Loucy (cell line): ENCODE measurements around the gene FSTL4.

Experiments
- H2AFZ ChIP-seq: fragments of 200-600 bp; sonication (generic); 2 replicates; pipeline ENCODE4 v1.6.0; 2016; ENCODE audit warnings: antibody characterized with exemption, mild to moderate bottlenecking, low read length, moderate library complexity
- H3F3A ChIP-seq: fragments of 200-600 bp; 2 replicates; pipeline ENCODE4 v1.6.0; 2016; ENCODE audit warnings: antibody characterized with exemption, low read depth, mild to moderate bottlenecking
- H3K27me3 ChIP-seq: fragments of 200-600 bp; sonication (generic); 2 replicates; pipeline ENCODE4 v1.6.1; 2014; ENCODE audit warnings: low read length, mild to moderate bottlenecking; ENCODE audit not compliant: insufficient read depth, poor library complexity, severe bottlenecking
- H3K36me3 ChIP-seq: fragments of 200-600 bp; sonication (generic); 2 replicates; pipeline ENCODE4 v1.6.1; 2016; ENCODE audit warnings: low read length; ENCODE audit not compliant: insufficient read depth
- H3K4me1 ChIP-seq: fragments of 200-600 bp; sonication (generic); 2 replicates; pipeline ENCODE4 v1.5.1; 2014; ENCODE audit warnings: low read length, mild to moderate bottlenecking; ENCODE audit not compliant: insufficient read depth, poor library complexity, severe bottlenecking
- H3K4me2 ChIP-seq: fragments of 200-600 bp; sonication (generic); 2 replicates; pipeline ENCODE4 v1.6.0; 2014; ENCODE audit warnings: antibody characterized with exemption, low read length, low read depth, mild to moderate bottlenecking; ENCODE audit not compliant: poor library complexity, severe bottlenecking
- H3K4me3 ChIP-seq: fragments of 200-600 bp; sonication (generic); 2 replicates; pipeline ENCODE4 v1.5.1; 2014; ENCODE audit warnings: low read length, mild to moderate bottlenecking, mixed read lengths; ENCODE audit not compliant: poor library complexity, severe bottlenecking
- H3K79me2 ChIP-seq: fragments of 200-600 bp; sonication (generic); 2 replicates; pipeline ENCODE4 v1.6.1; 2014; ENCODE audit warnings: low read length; ENCODE audit not compliant: insufficient read depth
- H3K9ac ChIP-seq: fragments of 200-600 bp; sonication (generic); 2 replicates; pipeline ENCODE4 v1.6.0; 2014; ENCODE audit warnings: mild to moderate bottlenecking, low read depth, low read length, moderate library complexity; ENCODE audit not compliant: poor library complexity, severe bottlenecking
- H3K9me2 ChIP-seq: fragments of 200-600 bp; sonication (generic); replicated peaks from 2 replicates; pipeline ENCODE4 v1.6.1; 2016; ENCODE audit warnings: low read depth, low read length, mixed read lengths
- H3K9me3 ChIP-seq: fragments of 200-600 bp; sonication (generic); 2 replicates; pipeline ENCODE4 v1.6.1; 2014; ENCODE audit warnings: mild to moderate bottlenecking, antibody characterized with exemption, low read length, low read depth; ENCODE audit not compliant: insufficient read depth
- H4K20me1 ChIP-seq: fragments of 200-600 bp; sonication (generic); 2 replicates; pipeline ENCODE4 v1.6.0; 2014; ENCODE audit warnings: antibody characterized with exemption, low read length, mild to moderate bottlenecking; ENCODE audit not compliant: insufficient read depth, poor library complexity, severe bottlenecking
- EZH2phosphoT487 ChIP-seq: fragments of 200-600 bp; IDR thresholded peaks from 2 replicates; pipeline ENCODE4 v1.6.1; 2018; ENCODE audit warnings: antibody characterized with exemption, mild to moderate bottlenecking, moderate library complexity, borderline replicate concordance
- TF ChIP-seq, protein P1 (sequence below): fragments of 200-600 bp; sonication (generic); conservative IDR thresholded peaks from 2 replicates; pipeline ENCODE4 v1.5.1; 2014; ENCODE audit warnings: mild to moderate bottlenecking, antibody characterized with exemption, low read length

The FSTL4 gene

DNA sequence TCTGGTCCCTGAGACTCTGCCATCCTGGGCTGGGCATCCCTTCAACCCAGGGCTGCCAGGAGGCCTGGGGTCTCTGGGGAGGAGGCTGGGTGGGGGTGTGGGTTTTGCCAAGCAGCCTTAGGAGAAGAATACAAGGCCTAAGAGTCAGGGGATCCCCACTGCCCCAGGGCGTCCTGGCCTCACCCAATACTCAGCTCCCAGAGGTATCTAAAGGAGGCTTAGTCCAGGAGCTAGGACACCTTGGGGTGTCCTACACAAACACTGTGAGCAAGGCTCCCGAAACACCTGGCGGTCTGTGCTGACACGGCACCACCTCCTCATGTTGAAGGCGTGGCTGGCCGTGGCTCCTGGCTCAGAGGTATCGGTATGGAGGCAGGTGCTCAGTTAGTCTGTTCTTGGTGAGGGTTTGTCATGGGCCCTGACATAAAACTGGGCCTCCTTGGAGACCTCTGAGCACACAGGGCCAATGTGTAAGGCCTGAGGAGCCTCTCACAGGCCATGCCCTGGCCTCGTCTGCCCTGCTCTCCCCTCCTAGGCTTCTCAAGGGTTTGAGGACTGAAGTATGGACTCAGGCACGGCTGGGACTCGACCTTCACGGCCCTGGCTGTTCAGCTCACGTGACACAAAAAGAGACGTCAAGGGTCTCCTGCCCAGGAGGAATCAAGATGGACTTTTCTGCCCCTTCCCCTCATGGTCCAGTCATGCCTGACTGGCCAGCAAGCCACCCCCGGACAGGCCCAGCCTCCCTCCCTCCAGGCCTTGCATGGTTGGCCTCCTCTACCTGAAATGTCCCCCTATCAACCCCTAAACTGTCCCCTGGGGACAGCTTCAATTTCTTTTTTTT lies 277.3 kb downstream of the FSTL4 start:
- Histone ChIP-seq H3K9me2 (no peaks in the 10 kb centered on the region), H3K4me2 (no peak overlapping the region), H3K9me3 (no peaks in the 10 kb centered on the region), H3K4me1 (peaks cover 14% of the 10 kb centered on the region), H3K27me3 (no peaks in the 10 kb centered on the region), H3K36me3 (no peaks in the 10 kb centered on the region), H3K9ac (no peak overlapping the region), H3K79me2 (no peaks in the 10 kb centered on the region), H2AFZ (no peak overlapping the region), H4K20me1 (no peaks in the 10 kb centered on the region), H3F3A (no peaks in the 10 kb centered on the region), H3K4me3 (no peak overlapping the region)
- no peak for TF ChIP-seq EZH2phosphoT487
- TF ChIP-seq, protein P1, sequence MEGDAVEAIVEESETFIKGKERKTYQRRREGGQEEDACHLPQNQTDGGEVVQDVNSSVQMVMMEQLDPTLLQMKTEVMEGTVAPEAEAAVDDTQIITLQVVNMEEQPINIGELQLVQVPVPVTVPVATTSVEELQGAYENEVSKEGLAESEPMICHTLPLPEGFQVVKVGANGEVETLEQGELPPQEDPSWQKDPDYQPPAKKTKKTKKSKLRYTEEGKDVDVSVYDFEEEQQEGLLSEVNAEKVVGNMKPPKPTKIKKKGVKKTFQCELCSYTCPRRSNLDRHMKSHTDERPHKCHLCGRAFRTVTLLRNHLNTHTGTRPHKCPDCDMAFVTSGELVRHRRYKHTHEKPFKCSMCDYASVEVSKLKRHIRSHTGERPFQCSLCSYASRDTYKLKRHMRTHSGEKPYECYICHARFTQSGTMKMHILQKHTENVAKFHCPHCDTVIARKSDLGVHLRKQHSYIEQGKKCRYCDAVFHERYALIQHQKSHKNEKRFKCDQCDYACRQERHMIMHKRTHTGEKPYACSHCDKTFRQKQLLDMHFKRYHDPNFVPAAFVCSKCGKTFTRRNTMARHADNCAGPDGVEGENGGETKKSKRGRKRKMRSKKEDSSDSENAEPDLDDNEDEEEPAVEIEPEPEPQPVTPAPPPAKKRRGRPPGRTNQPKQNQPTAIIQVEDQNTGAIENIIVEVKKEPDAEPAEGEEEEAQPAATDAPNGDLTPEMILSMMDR, result no peak

DNA sequence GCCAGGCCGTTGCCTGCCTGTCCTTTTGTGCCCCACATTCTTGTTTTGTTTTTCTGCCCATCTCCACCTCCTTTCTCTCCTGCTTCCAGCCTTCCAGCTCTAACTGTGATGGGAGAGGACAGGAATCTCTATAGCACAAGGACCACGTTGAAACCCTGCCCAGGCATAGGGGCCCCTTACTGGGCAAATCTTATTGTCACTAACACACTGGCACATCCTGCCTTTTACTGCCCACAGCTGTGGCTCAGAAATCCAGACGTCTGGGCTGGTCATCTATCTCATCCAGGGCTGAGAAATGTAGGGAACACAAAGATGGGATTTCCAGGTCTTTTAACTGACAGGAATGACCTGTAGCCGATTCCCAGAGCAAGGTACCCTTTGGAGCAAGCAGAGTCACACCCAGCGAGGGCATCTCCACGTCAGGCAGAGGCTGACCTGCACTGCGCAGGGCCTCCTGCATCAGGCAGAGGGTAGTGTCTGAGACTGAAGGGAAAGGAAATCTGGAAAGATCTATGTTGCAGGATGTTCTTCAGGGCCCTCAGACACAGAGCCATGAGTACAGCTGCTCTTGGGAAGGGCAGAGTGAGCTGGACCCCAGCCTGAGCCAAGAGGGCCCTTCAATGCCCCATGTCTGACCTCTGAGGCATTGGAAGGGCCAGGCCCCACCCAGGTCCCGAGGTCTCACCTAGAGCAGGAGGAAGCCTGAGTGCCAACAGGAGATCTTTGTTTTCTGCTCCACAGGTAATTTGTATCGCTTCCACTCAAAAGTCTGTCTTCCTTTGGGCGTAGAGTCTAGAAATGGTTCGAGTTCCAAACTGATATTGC lies 278.8 kb downstream of the FSTL4 start:
- no peaks in the 10 kb centered on the region for H3K9me2 ChIP-seq

DNA sequence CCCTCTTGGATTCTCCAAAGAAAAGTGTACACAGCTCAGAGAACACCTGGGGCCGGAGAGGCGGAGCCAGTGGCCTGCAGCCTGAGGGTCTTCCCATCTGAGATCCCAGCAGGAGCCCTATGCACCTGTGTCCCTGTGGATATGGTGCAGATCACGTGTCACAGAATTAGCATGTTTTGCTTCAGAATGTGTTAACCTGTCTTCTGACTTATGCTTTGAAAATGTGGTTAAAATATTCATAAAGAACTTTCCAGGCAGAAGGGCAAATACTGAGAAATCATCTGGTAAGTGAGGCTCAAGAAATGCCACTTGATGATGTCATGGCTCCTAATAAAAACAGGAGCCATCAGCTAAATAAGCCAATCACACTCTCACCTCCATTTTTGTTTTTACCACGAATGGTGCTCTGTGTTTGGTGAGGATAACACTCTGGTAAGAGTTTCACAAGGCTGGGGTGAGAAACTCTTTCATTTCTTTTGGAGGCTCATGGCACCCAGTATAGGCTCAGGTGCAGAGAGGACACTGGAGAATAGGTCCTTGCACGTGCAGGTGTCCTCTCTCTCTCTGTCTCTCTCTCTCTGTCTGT lies 279.8 kb downstream of the FSTL4 start:
- Histone ChIP-seq H3K36me3 (no peaks in the 10 kb centered on the region), H3K79me2 (no peaks in the 10 kb centered on the region), H3K9me2 (no peaks in the 10 kb centered on the region), H3K9me3 (no peaks in the 10 kb centered on the region), H3K4me2 (no peak overlapping the region), H3K4me1 (peaks cover 7% of the 10 kb centered on the region), H3F3A (no peaks in the 10 kb centered on the region), H3K4me3 (no peak overlapping the region), H3K27me3 (no peaks in the 10 kb centered on the region), H4K20me1 (no peaks in the 10 kb centered on the region), H3K9ac (no peak overlapping the region), H2AFZ (no peak overlapping the region)
- TF ChIP-seq EZH2phosphoT487, result no peak
- TF ChIP-seq, protein P1, result no peak

More for the DNA sequence above, 278.8 kb downstream of the FSTL4 start:
- no peaks in the 10 kb centered on the region for H3K27me3 ChIP-seq
- no peaks in the 10 kb centered on the region for H3K36me3 ChIP-seq
- H4K20me1 ChIP-seq, result no peaks in the 10 kb centered on the region
- H2AFZ ChIP-seq, result no peak overlapping the region
- H3F3A ChIP-seq, result no peaks in the 10 kb centered on the region
- H3K4me1 ChIP-seq, result peaks cover 7% of the 10 kb centered on the region
- no peaks in the 10 kb centered on the region for H3K79me2 ChIP-seq
- no peak overlapping the region for H3K9ac ChIP-seq
- TF ChIP-seq, protein P1, result no peak
- TF ChIP-seq EZH2phosphoT487, result no peak
- no peaks in the 10 kb centered on the region for H3K9me3 ChIP-seq
- no peak overlapping the region for H3K4me3 ChIP-seq
- H3K4me2 ChIP-seq, result no peak overlapping the region
